GM12878 (cell line): Measurements from ENCODE around the gene ELAPOR1. TPM values are rescaled to one million over a fixed set of nuclear protein-coding genes. Genes with fewer than 3 reads are reported as not detected.

Experiments
- ATAC-seq: fragments of 200-7000 bp; cut with Tn5 transposase; 3 replicates; pipeline ENCODE4 v1.9.1; 2020; ENCODE audit warnings: mild to moderate bottlenecking, moderate library complexity
- BruUV-seq: library from RNA; stranded (reverse); fragments of 400-500 nt; replicated peaks from 2 replicates; lab custom pipeline; 2021; lab: Mats Ljungman, UMichigan
- CTCF ChIA-PET: fragments of 300-600 bp; sonication (Branson Sonifier 250); formaldehyde crosslinking; extraction: SDS; loops from one replicate; lab custom pipeline; 2021; ENCODE audit warnings: inconsistent platforms; lab: Yijun Ruan, JAX
- POLR2A ChIA-PET: fragments of 350-600 bp; formaldehyde crosslinking; extraction: SDS; loops from one replicate; lab custom pipeline; 2021; ENCODE audit warnings: inconsistent platforms; lab: Charles Lee
- RAD21 ChIA-PET: fragments of 300-600 bp; sonication (Branson Sonifier 250); formaldehyde crosslinking; loops from one replicate; lab custom pipeline; 2023; ENCODE audit warnings: antibody characterized with exemption; ENCODE audit not compliant: unreplicated experiment; lab: Charles Lee
- SMC1A ChIA-PET: fragments of 300-600 bp; sonication (Branson Sonifier 250); formaldehyde crosslinking; loops from one replicate; lab custom pipeline; 2023; ENCODE audit not compliant: unreplicated experiment, uncharacterized antibody; lab: Charles Lee
- DNase-seq: peaks from one replicate; pipeline ENCODE4 v3.0.0-alpha.2; 2011; ENCODE audit warnings: low read depth, low spot score
- FAIRE-seq: peaks from 3 replicates; lab custom pipeline; 2011; peaks lifted over from hg19 to GRCh38; lab: Jason Lieb, UNC
- H2AFZ ChIP-seq: 2 replicates; pipeline ENCODE4 v1.6.0; 2011; ENCODE audit warnings: low read depth, low read length, control low read depth; ENCODE audit not compliant: control insufficient read depth
- H3K27ac ChIP-seq: 2 replicates; pipeline ENCODE4 v1.5.1; 2011; ENCODE audit warnings: control low read depth; ENCODE audit not compliant: control insufficient read depth, insufficient read depth
- H3K27me3 ChIP-seq, 2 experiments: replicated peaks in 1 of 2; 2 replicates each; pipeline versions ENCODE4 v1.6.0 to v1.6.1; 2011; ENCODE audit warnings: low read length in 1 of 2; ENCODE audit not compliant: control insufficient read depth in 2 of 2, insufficient read depth in 2 of 2
- H3K36me3 ChIP-seq, 2 experiments: 2 replicates each; pipeline ENCODE4 v1.5.1; 2011; ENCODE audit warnings: low read length in 1 of 2; ENCODE audit not compliant: control insufficient read depth in 2 of 2, insufficient read depth in 2 of 2
- H3K4me1 ChIP-seq: 2 replicates; pipeline ENCODE4 v1.6.1; 2011; ENCODE audit warnings: mild to moderate bottlenecking, low read length, moderate library complexity, mixed read lengths; ENCODE audit not compliant: control insufficient read depth, insufficient read depth
- H3K4me2 ChIP-seq: 2 replicates; pipeline ENCODE4 v1.6.0; 2011; ENCODE audit warnings: control low read depth; ENCODE audit not compliant: control insufficient read depth, insufficient read depth
- H3K4me3 ChIP-seq: fragments of 200-600 bp; sonication (generic); 2 replicates; pipeline ENCODE4 v1.5.1; 2016
- H3K79me2 ChIP-seq: 2 replicates; pipeline ENCODE4 v1.6.0; 2011; ENCODE audit warnings: low read length; ENCODE audit not compliant: control insufficient read depth, insufficient read depth
- H3K9ac ChIP-seq: 2 replicates; pipeline ENCODE4 v1.8.0; 2011; ENCODE audit warnings: low read length, control low read depth, mixed read lengths; ENCODE audit not compliant: control insufficient read depth, insufficient read depth
- H3K9me3 ChIP-seq: replicated peaks from 3 replicates; pipeline ENCODE4 v1.5.1; 2011; ENCODE audit warnings: mild to moderate bottlenecking, low read length; ENCODE audit not compliant: control insufficient read depth, insufficient read depth
- H4K20me1 ChIP-seq: 2 replicates; pipeline ENCODE4 v1.6.0; 2011; ENCODE audit not compliant: control insufficient read depth, insufficient read depth
- BCL3 ChIP-seq: IDR thresholded peaks from 2 replicates; pipeline ENCODE4 v1.6.1; 2011; ENCODE audit warnings: borderline replicate concordance, low read depth, mild to moderate bottlenecking, moderate library complexity, low read length; ENCODE audit not compliant: insufficient read depth, poor library complexity, severe bottlenecking
- CBFB ChIP-seq: IDR thresholded peaks from 2 replicates; pipeline ENCODE4 v1.6.1; 2016; ENCODE audit warnings: antibody characterized with exemption, low read depth
- CEBPB ChIP-seq, 2 experiments: fragments of 150-350 bp in 1 of 2; IDR thresholded peaks; 2 replicates each; pipeline ENCODE4 v1.6.1; 2012 to 2014; ENCODE audit warnings: low read depth in 2 of 2, low read length in 2 of 2, borderline replicate concordance in 1 of 2, inconsistent platforms in 1 of 2
- CHD1 ChIP-seq: IDR thresholded peaks from 2 replicates; pipeline ENCODE4 v1.6.1; 2012; ENCODE audit warnings: low read depth, low read length, improper control_type of control experiment
- CHD4 ChIP-seq: fragments of 200-600 bp; sonication (generic); IDR thresholded peaks from 2 replicates; pipeline ENCODE4 v1.6.1; 2016; ENCODE audit warnings: mild to moderate bottlenecking
- DPF2 ChIP-seq: fragments of 450-650 bp; IDR thresholded peaks from 2 replicates; pipeline ENCODE4 v1.6.1; 2017; ENCODE audit warnings: mild to moderate bottlenecking
- FOXK2 ChIP-seq: fragments of 450-650 bp; IDR thresholded peaks from 2 replicates; pipeline ENCODE4 v1.6.1; 2017; ENCODE audit warnings: mild to moderate bottlenecking, moderate library complexity
- HDAC2 ChIP-seq: fragments of 200-600 bp; sonication (generic); IDR thresholded peaks from 2 replicates; pipeline ENCODE4 v1.6.1; 2017
- IRF5 ChIP-seq: fragments of 450-650 bp; IDR thresholded peaks from 2 replicates; pipeline ENCODE4 v1.6.1; 2017; ENCODE audit warnings: borderline replicate concordance
- JUND ChIP-seq: IDR thresholded peaks from 2 replicates; pipeline ENCODE4 v1.6.1; 2012; ENCODE audit warnings: low read depth, mild to moderate bottlenecking, low read length, improper control_type of control experiment, moderate library complexity
- NR2C1 ChIP-seq: fragments of 450-650 bp; IDR thresholded peaks from 2 replicates; pipeline ENCODE4 v1.6.1; 2017; ENCODE audit warnings: antibody characterized with exemption, mild to moderate bottlenecking, moderate library complexity
- NR2F1 ChIP-seq: fragments of 450-650 bp; conservative IDR thresholded peaks from 2 replicates; pipeline ENCODE4 v1.6.1; 2017; ENCODE audit warnings: mild to moderate bottlenecking
- RBBP5 ChIP-seq: fragments of 200-600 bp; sonication (generic); conservative IDR thresholded peaks from 2 replicates; pipeline ENCODE4 v1.6.1; 2016
- RELB ChIP-seq: fragments of 450-650 bp; IDR thresholded peaks from 2 replicates; pipeline ENCODE4 v1.6.1; 2017; ENCODE audit warnings: low read depth, mild to moderate bottlenecking, moderate library complexity
- SMARCA5 ChIP-seq: fragments of 450-650 bp; IDR thresholded peaks from 2 replicates; pipeline ENCODE4 v1.6.1; 2017; ENCODE audit warnings: mild to moderate bottlenecking
- SREBF1 ChIP-seq: IDR thresholded peaks from 2 replicates; pipeline ENCODE4 v1.6.1; 2012; ENCODE audit warnings: mild to moderate bottlenecking, low read length
- STAT1 ChIP-seq: fragments of 450-650 bp; conservative IDR thresholded peaks from 2 replicates; pipeline ENCODE4 v1.6.1; 2014; ENCODE audit warnings: antibody characterized with exemption, mild to moderate bottlenecking
- ZNF207 ChIP-seq: fragments of 450-650 bp; IDR thresholded peaks from 2 replicates; pipeline ENCODE4 v1.6.1; 2014; ENCODE audit warnings: antibody characterized with exemption, mild to moderate bottlenecking, borderline replicate concordance
- ZNF217 ChIP-seq: fragments of 450-650 bp; IDR thresholded peaks from 2 replicates; pipeline ENCODE4 v1.6.1; 2017; ENCODE audit warnings: antibody characterized with exemption, mild to moderate bottlenecking
- ZNF384 ChIP-seq: IDR thresholded peaks from 2 replicates; pipeline ENCODE4 v1.6.1; 2012; ENCODE audit warnings: low read depth, mild to moderate bottlenecking, low read length, improper control_type of control experiment, borderline replicate concordance
- whole genome bisulfite sequencing: methylation state at CpG from one replicate; pipeline ENCODE4 v1.1.6; 2016; ENCODE audit warnings: low lambda C conversion rate; ENCODE audit not compliant: insufficient replicate concordance, insufficient coverage; ENCODE audit errors: missing lambda C conversion rate; 5-methylcytosine and 5-hydroxymethylcytosine counted together
- in situ Hi-C: fragments of 300-500 bp; cut with MboI; formaldehyde crosslinking; loops from 9 replicates; pipeline ENCODE4 v1.14.3; 2018; ENCODE audit warnings: mixed read lengths
- intact Hi-C: fragments of 100-400 bp; cut with micrococcal nuclease; formaldehyde crosslinking; loops from one replicate; pipeline ENCODE4 v1.14.2; 2022; ENCODE audit not compliant: unreplicated experiment
- polyA plus RNA-seq, 11 experiments: library from polyadenylated mRNA; depleted of rRNA in 4 of 11; unstranded in 6 of 11; stranded (reverse) in 5 of 11; fragments of >200 nt; fragmentation: Nextera tagmentation in 4 of 11; fragmentation: Illumina TruSeq in 1 of 11; extraction: Ambion mirVana in 4 of 11; extraction: Trizol in 1 of 11; gene quantifications; 1 replicate in 1 of 11; 2 replicates in 10 of 11; pipeline versions ENCODE4 v1.2.1 to v1.2.3, GENCODE V29; 2011 to 2016; ENCODE audit warnings: inconsistent platforms in 2 of 11, missing spikeins in 2 of 11, low read depth in 1 of 11
- total RNA-seq, 4 experiments: library from RNA; depleted of rRNA in 3 of 4; stranded (reverse); fragments of >200 nt in 3 of 4; fragmentation: Illumina TruSeq in 1 of 4; extraction: Trizol in 1 of 4; gene quantifications; 2 replicates each; pipeline versions ENCODE4 v1.2.1 to v1.2.3, GENCODE V29; 2013 to 2021

The ELAPOR1 gene
- total and polyA plus RNA-seq, 10 of the 15 experiments (the other 5 are each of a cell fraction or from before 2014, with no cell fraction given): 0.04 to 2.1 (median 0.19) TPM; not detected in 2

GRCh38 chr1:109084563-109085517, 29.1 kb upstream of the ELAPOR1 start:
- CTCF ChIA-PET: interaction anchor here (0.7 to 1.5 kb wide), 3 partner anchors 10 to 1407 kb away, joined by 3 to 4 read pairs (median 4); partner anchors contain the start of gene ELAPOR1
- no peak overlapping the region for H3K9ac ChIP-seq
- ATAC-seq (peak; percentile 35; the same call in 2 of the 3 replicates), DNase-seq (no peak), FAIRE-seq (no peak)
- H3K4me1 ChIP-seq: peaks cover 4% of the 10 kb centered on the region; the same call in 1 of the 2 replicates
- SMC1A ChIA-PET: no interaction called here
- in situ Hi-C loops: no loop called here
- peaks cover 3% of the 10 kb centered on the region; the same call in 1 of the 2 replicates for H3K79me2 ChIP-seq
- H4K20me1 ChIP-seq: no peaks in the 10 kb centered on the region
- no TSS peak for BruUV-seq
- WGBS: 68% methylated on average over 13 of the region's 13 CpGs
- H3K36me3 ChIP-seq: no peaks in the 10 kb centered on the region
- H3K4me2 ChIP-seq: no peak overlapping the region
- H3K4me3 ChIP-seq: no peak overlapping the region
- H2AFZ ChIP-seq: no peak overlapping the region
- intact Hi-C loops: no loop called here
- no peaks in the 10 kb centered on the region for H3K9me3 ChIP-seq
- RAD21 ChIA-PET: no interaction called here
- POLR2A ChIA-PET: interaction anchor here (1.9 kb wide), 1 partner anchor 15 kb away, joined by 11 read pairs; no protein-coding TSS in a partner anchor
- no peak for TF ChIP-seq CEBPB (IDR thresholded peaks at IDR 0.05; ENCODE audit: borderline replicate concordance in 1 of 2, low read depth in 2 of 2, low read length in 2 of 2)
- TF ChIP-seq ZNF217: no peak
- no peak for TF ChIP-seq SMARCA5
- no peak for TF ChIP-seq IRF5
- TF ChIP-seq CHD4: no peak
- TF ChIP-seq ZNF207: no peak
- no peak for TF ChIP-seq ZNF384
- no peak for TF ChIP-seq JUND
- TF ChIP-seq DPF2: no peak
- TF ChIP-seq RBBP5: no peak
- TF ChIP-seq CBFB: no peak
- no peak for TF ChIP-seq HDAC2
- TF ChIP-seq NR2C1: no peak
- TF ChIP-seq CHD1: no peak
- TF ChIP-seq RELB: no peak
- TF ChIP-seq SREBF1: no peak
- TF ChIP-seq STAT1: no peak
- TF ChIP-seq NR2F1: no peak
- TF ChIP-seq BCL3: no peak
- no peak for TF ChIP-seq FOXK2
- no peaks in the 10 kb centered on the region for H3K27me3 ChIP-seq
- H3K27ac ChIP-seq: no peak overlapping the region
